Measurements from ENCODE around the gene CERS6.

- TF ChIP-seq, protein P1, sequence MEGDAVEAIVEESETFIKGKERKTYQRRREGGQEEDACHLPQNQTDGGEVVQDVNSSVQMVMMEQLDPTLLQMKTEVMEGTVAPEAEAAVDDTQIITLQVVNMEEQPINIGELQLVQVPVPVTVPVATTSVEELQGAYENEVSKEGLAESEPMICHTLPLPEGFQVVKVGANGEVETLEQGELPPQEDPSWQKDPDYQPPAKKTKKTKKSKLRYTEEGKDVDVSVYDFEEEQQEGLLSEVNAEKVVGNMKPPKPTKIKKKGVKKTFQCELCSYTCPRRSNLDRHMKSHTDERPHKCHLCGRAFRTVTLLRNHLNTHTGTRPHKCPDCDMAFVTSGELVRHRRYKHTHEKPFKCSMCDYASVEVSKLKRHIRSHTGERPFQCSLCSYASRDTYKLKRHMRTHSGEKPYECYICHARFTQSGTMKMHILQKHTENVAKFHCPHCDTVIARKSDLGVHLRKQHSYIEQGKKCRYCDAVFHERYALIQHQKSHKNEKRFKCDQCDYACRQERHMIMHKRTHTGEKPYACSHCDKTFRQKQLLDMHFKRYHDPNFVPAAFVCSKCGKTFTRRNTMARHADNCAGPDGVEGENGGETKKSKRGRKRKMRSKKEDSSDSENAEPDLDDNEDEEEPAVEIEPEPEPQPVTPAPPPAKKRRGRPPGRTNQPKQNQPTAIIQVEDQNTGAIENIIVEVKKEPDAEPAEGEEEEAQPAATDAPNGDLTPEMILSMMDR (optimal IDR thresholded peaks at IDR 0.05 in 1 of 3, IDR thresholded peaks at IDR 0.05 in 1 of 3, conservative IDR thresholded peaks at IDR 0.05 in 1 of 3; ENCODE audit: extremely low read depth in 1 of 3, insufficient read depth in 2 of 3, low read length in 3 of 3): no peak
- no peak for TF ChIP-seq EZH2 (IDR thresholded peaks at IDR 0.05; ENCODE audit: low read length)
These were observed 119.0 kb downstream of the CERS6 start for GRCh38 chr2:168574856-168575630.
